Thyroid gland (tissue), 4 donors: ENCODE measurements around the gene MRPL41.

Experiments
- POLR2A ChIP-seq, 2 donors: fragments of 450-650 bp; IDR thresholded peaks; one replicate each; pipeline ENCODE4 v1.6.1; 2017; ENCODE audit warnings: antibody characterized with exemption in 2 of 2, mild to moderate bottlenecking in 2 of 2, moderate library complexity in 1 of 2
- TF ChIP-seq, protein P1 (sequence below), 6 experiments: fragments of 200-600 bp in 3 of 6; fragments of 450-650 bp in 3 of 6; sonication (generic) in 3 of 6; IDR thresholded peaks; one replicate each; pipeline ENCODE4 v1.5.1; 2016 to 2019; ENCODE audit warnings: antibody characterized with exemption in 6 of 6, mild to moderate bottlenecking in 2 of 6, inconsistent platforms in 1 of 6, moderate library complexity in 1 of 6

DNA sequence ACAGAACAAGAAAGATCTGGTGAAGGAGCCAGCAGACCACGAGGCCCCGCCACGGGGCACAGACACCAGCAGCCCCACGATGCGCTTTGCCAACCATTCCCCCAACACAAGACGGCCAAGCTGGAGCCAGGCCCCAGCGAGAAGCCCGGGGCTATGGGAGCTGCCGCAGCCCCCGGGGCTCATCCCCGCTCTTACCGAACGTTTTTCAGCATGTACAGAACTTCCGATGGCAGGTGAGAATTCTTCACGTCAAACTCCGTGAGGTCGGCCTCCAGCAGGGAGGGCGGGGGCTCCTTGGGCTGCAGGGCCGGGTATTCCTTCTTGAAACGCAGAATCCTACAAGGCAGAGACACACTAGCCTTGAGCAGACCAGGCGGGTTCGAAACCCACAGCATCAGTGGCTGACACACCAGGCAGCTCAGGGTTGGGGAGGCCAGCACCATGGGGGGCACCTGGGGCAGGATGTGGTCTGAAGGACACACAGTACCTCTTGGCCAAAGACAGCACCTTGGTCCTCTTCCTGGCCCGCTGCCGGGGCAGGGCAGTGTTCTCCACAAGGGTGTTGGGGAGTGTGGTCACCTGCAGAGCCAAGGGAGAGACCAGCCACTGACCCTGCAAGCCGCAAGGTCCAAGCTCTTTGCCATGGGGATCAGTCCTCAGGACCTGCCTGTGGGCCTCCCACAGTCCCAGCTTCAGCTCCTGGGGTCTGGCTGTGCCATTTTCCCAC, 8.3 kb upstream of the MRPL41 start:
- TF ChIP-seq, protein P1, sequence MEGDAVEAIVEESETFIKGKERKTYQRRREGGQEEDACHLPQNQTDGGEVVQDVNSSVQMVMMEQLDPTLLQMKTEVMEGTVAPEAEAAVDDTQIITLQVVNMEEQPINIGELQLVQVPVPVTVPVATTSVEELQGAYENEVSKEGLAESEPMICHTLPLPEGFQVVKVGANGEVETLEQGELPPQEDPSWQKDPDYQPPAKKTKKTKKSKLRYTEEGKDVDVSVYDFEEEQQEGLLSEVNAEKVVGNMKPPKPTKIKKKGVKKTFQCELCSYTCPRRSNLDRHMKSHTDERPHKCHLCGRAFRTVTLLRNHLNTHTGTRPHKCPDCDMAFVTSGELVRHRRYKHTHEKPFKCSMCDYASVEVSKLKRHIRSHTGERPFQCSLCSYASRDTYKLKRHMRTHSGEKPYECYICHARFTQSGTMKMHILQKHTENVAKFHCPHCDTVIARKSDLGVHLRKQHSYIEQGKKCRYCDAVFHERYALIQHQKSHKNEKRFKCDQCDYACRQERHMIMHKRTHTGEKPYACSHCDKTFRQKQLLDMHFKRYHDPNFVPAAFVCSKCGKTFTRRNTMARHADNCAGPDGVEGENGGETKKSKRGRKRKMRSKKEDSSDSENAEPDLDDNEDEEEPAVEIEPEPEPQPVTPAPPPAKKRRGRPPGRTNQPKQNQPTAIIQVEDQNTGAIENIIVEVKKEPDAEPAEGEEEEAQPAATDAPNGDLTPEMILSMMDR (IDR thresholded peaks at IDR 0.05), result no peak
- no peak for TF ChIP-seq POLR2A (IDR thresholded peaks at IDR 0.05)
